Transverse colon (tissue), 4 donors: ENCODE results near the gene PRPF39.

ENCODE experiments used
- CTCF ChIP-seq, 5 experiments: fragments of 200-600 bp in 3 of 5; fragments of 450-650 bp in 2 of 5; sonication (generic) in 3 of 5; IDR thresholded peaks; 1 replicate in 2 of 5; 2 replicates in 3 of 5; pipeline ENCODE4 v1.5.1; 2016 to 2017; ENCODE audit warnings: antibody characterized with exemption in 5 of 5, inconsistent platforms in 3 of 5, mild to moderate bottlenecking in 2 of 5, moderate library complexity in 1 of 5
- EP300 ChIP-seq: sonication (generic); formaldehyde crosslinking; IDR thresholded peaks from one replicate; pipeline ENCODE4 v1.6.1; 2017; ENCODE audit warnings: antibody characterized with exemption, low read depth
- POLR2AphosphoS5 ChIP-seq, 3 donors: sonication (generic); formaldehyde crosslinking; IDR thresholded peaks; one replicate each; pipeline ENCODE4 v1.6.1; 2016; ENCODE audit warnings: antibody characterized with exemption in 3 of 3

GRCh38 chr14:45114327-45114726, 30.4 kb downstream of the PRPF39 start:
- no peak for TF ChIP-seq EP300
- no peak for TF ChIP-seq POLR2AphosphoS5 (IDR thresholded peaks at IDR 0.05)
- no peak for TF ChIP-seq CTCF (IDR thresholded peaks at IDR 0.05)
